Tibial artery (tissue), 4 donors: ENCODE measurements around the gene POLD3.

Experiments used
- DNase-seq, 2 donors: peaks; one replicate each; pipeline ENCODE4 v3.0.0-alpha.2; 2019
- H3K27ac ChIP-seq, 2 donors: fragments of 200-600 bp; sonication (generic) in 1 of 2; 1 replicate in 1 of 2; 2 replicates in 1 of 2; pipeline ENCODE4 v1.5.1; 2018 to 2019; ENCODE audit warnings: mild to moderate bottlenecking in 1 of 2
- H3K27me3 ChIP-seq, 2 donors: fragments of 200-600 bp; sonication (generic) in 1 of 2; one replicate each; pipeline versions ENCODE4 v1.5.1 to v1.6.0; 2016 to 2019
- H3K36me3 ChIP-seq, 3 donors: fragments of 200-600 bp; sonication (generic) in 2 of 3; one replicate each; pipeline ENCODE4 v1.5.1; 2016 to 2019; ENCODE audit warnings: mild to moderate bottlenecking in 2 of 3
- H3K4me1 ChIP-seq, 4 donors: fragments of 200-600 bp; sonication (generic) in 2 of 4; 1 replicate in 3 of 4; 2 replicates in 1 of 4; pipeline ENCODE4 v1.5.1; 2016 to 2019
- H3K4me3 ChIP-seq, 2 donors: fragments of 200-600 bp; sonication (generic) in 1 of 2; 1 replicate in 1 of 2; 2 replicates in 1 of 2; pipeline ENCODE4 v1.5.1; 2018 to 2019; ENCODE audit warnings: mild to moderate bottlenecking in 2 of 2
- H3K9me3 ChIP-seq, 3 donors: fragments of 200-600 bp; sonication (generic) in 1 of 3; one replicate each; pipeline ENCODE4 v1.5.1; 2016 to 2019
- intact Hi-C: fragments of 100-400 bp; cut with DNase I; formaldehyde crosslinking; loops from one replicate; pipeline ENCODE4 v1.15.0; 2023; ENCODE audit warnings: low total_unique reads
- TF ChIP-seq, protein P1 (sequence below), 2 experiments: fragments of 200-600 bp in 1 of 2; fragments of 450-650 bp in 1 of 2; IDR thresholded peaks; one replicate each; pipeline ENCODE4 v1.5.1; 2017 to 2019; ENCODE audit warnings: antibody characterized with exemption in 2 of 2, mild to moderate bottlenecking in 1 of 2, moderate library complexity in 1 of 2

The POLD3 gene, protein sequence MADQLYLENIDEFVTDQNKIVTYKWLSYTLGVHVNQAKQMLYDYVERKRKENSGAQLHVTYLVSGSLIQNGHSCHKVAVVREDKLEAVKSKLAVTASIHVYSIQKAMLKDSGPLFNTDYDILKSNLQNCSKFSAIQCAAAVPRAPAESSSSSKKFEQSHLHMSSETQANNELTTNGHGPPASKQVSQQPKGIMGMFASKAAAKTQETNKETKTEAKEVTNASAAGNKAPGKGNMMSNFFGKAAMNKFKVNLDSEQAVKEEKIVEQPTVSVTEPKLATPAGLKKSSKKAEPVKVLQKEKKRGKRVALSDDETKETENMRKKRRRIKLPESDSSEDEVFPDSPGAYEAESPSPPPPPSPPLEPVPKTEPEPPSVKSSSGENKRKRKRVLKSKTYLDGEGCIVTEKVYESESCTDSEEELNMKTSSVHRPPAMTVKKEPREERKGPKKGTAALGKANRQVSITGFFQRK

DNA sequence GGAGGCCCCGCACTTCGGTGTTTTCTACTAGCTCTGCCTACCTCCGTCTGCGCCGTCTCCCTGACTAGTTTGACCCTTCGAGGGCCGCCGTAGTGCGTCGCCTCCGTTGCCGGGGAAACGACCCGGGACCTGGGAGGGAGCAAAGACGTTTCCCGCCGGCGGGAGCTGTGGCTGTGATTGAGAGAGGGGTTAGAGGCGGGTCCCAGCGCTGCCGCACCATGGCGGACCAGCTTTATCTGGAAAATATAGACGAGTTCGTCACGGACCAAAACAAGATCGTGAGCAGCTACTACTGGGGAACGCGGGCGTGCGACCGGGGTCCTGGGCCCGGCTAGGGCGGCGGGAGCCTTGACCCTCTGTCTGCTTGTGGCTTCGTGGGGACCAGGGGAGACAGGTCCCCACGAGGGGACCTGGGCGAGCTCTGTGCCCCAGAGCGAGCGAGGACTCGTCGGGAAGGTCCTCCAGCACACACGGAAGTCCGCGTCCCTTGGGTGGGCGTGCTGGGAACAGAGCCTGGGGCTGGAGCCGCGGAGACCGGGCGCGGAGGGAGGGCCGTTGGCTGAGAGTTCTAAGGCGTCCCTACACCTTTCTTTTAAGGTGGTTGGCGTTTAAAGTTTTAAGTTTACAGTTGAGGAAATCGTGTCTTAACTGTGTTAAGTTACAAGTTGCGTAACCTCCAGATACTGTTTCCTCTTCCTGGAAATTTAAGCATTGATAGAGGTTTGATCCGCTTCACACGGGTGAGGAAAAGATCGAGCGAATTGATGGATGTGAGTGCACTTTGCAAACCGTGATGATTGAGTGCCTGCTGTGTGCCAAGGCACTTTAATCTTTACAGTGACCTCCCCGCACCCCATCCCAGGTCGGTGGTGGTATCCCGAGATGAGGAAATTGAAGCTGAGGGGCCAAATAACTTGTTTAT is at the start of gene POLD3:
POLD3 (plus strand) TSS at position 142 of the 922 bp plus-strand sequence; CDS start at position 219, 77 bp downstream.
- intact Hi-C loops: no loop called here
- H3K4me3 ChIP-seq: peak within 1 kb of the TSS; percentile 97
- H3K4me1 ChIP-seq: peaks cover 0 to 19% (median 4%) of the 10 kb centered on the region in 4 donors
- peak; percentile 95 to 96 for DNase-seq
- peak within 1 kb of the TSS; percentile 85 to 90 for H3K27ac ChIP-seq
- H3K9me3 ChIP-seq: no peaks in the 10 kb centered on the region
- H3K36me3 ChIP-seq: peaks cover 0 to 5% (median 4%) of the 10 kb centered on the region in 3 donors
- H3K27me3 ChIP-seq: no peaks in the 10 kb centered on the region
- TF ChIP-seq, protein P1, sequence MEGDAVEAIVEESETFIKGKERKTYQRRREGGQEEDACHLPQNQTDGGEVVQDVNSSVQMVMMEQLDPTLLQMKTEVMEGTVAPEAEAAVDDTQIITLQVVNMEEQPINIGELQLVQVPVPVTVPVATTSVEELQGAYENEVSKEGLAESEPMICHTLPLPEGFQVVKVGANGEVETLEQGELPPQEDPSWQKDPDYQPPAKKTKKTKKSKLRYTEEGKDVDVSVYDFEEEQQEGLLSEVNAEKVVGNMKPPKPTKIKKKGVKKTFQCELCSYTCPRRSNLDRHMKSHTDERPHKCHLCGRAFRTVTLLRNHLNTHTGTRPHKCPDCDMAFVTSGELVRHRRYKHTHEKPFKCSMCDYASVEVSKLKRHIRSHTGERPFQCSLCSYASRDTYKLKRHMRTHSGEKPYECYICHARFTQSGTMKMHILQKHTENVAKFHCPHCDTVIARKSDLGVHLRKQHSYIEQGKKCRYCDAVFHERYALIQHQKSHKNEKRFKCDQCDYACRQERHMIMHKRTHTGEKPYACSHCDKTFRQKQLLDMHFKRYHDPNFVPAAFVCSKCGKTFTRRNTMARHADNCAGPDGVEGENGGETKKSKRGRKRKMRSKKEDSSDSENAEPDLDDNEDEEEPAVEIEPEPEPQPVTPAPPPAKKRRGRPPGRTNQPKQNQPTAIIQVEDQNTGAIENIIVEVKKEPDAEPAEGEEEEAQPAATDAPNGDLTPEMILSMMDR (IDR thresholded peaks at IDR 0.05): peak in 1 of 2 experiments; percentile 5

DNA sequence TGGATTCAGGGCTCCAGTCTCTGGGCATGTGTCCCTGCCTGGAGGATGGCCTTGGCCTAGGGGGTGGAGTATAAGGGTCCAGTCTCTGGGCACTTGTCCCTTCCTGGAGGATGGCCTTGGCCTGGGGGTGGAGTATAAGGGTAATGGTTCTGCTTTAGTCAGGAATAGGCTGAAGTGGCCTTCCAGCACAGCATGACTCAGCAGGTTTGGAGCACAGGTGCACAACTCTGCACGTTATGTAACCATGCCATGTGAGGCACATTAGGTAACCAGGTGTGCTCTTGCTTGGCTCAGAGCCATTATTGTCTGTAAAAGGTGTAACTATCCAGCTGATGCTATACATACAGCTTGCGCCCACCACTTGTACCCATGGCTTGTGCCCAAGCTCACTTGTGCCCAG is 48.4 kb upstream of the POLD3 start:
- Histone ChIP-seq H3K27ac (no peak overlapping the region), H3K4me3 (no peak overlapping the region), H3K9me3 (peaks cover 0 to 7% (median 0%) of the 10 kb centered on the region in 3 donors), H3K4me1 (no peaks in the 10 kb centered on the region), H3K27me3 (no peaks in the 10 kb centered on the region), H3K36me3 (no peaks in the 10 kb centered on the region)
- TF ChIP-seq, protein P1 (IDR thresholded peaks at IDR 0.05): no peak
- intact Hi-C loops: no loop called here
- no peak for DNase-seq

DNA sequence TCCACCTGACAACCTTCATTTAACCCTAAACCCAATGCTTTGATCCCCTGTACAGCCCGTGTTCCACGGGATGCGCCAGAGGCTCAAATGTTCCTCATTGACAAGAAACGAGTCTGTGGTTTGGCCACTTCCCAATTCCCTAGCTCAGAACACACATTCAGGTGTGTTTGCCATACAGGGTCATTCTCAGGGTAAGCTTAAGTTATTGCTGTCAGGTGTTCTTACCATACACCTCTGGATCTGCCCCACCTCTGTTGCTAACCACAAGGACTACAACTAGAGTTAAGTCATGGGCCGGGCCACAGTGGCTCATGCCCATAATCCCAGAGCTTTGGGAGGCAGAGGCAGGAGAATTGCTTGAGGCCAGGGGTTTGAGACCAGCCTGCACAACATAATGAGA is 45.6 kb upstream of the POLD3 start:
- TF ChIP-seq, protein P1 (IDR thresholded peaks at IDR 0.05): no peak
- Histone ChIP-seq H3K27me3 (no peaks in the 10 kb centered on the region), H3K36me3 (no peaks in the 10 kb centered on the region), H3K27ac (no peak overlapping the region), H3K9me3 (peaks cover 0 to 7% (median 0%) of the 10 kb centered on the region in 3 donors), H3K4me1 (no peaks in the 10 kb centered on the region), H3K4me3 (no peak overlapping the region)
- no peak for DNase-seq
- intact Hi-C loops: no loop called here

DNA sequence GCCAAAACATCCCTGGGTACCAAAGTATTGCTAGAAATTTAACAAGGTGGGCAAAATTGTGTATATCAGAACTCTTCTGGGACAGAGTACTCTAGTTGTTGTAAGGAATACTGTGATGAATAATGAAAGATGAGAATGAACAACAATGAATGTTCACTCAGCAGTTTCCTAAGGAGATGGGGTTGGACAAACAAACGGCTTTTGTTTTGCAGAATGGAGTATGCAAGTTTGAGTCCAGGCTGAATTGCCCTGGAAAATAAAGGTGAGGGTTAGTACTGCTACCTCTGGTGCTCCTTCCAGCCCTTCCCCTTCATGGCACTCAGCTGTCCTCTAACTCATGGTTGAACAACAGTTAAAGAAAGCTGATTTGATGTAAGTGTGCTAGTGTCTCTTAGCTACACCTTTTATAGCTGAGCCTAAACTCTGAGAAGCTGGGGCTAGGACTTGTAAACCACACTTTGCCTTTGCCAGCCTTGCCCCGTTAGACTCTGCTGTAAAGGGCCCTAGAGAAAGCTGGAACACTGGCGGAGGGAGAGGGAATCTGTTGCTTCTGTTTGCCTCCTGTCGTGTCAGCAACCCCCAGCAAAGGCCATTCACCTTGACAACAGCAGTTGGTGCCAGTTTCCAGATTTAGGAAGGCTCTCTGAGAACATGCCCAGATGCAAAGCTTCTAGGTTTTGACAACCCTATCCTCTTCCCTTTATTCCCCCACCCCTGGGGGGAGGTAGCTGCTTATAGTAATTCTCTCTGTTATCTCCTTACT is 41.2 kb upstream of the POLD3 start:
- Histone ChIP-seq H3K4me1 (no peaks in the 10 kb centered on the region), H3K36me3 (no peaks in the 10 kb centered on the region), H3K4me3 (no peak overlapping the region), H3K27me3 (no peaks in the 10 kb centered on the region), H3K9me3 (no peaks in the 10 kb centered on the region), H3K27ac (no peak overlapping the region)
- TF ChIP-seq, protein P1 (IDR thresholded peaks at IDR 0.05): no peak
- intact Hi-C loops: no loop called here
- no peak for DNase-seq

DNA sequence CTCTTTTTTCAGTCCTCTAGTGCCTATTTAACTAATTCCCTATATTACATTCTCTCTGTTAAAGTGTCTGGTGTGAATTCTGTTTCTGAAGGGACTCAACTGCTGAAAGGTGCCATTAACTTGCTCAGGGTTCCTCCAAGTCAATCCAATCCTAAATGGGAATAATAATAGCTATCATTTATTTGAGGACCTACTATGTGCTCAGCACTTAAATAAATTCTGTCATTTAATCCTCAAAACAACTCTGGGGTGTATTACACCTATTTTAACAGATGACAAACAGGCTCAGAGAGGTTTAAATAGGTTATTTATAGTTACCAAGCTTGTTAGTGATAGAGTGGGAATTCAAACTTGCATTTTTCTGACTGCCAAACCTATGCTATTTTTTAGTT is 40.6 kb upstream of the POLD3 start:
- H3K27ac ChIP-seq: no peak overlapping the region

More for the DNA sequence above, 40.6 kb upstream of the POLD3 start:
- H3K36me3 ChIP-seq: no peaks in the 10 kb centered on the region
- H3K27me3 ChIP-seq: no peaks in the 10 kb centered on the region
- DNase-seq: no peak
- no peaks in the 10 kb centered on the region for H3K4me1 ChIP-seq
- H3K4me3 ChIP-seq: no peak overlapping the region
- intact Hi-C loops: no loop called here
- H3K9me3 ChIP-seq: no peaks in the 10 kb centered on the region
- TF ChIP-seq, protein P1 (IDR thresholded peaks at IDR 0.05): no peak
